HepG2 (cell line): ENCODE data around the gene SDR9C7. TPM values are rescaled to one million over a fixed set of nuclear protein-coding genes. Genes with fewer than 3 reads are reported as not detected.
A peak's percentile ranks its signal among the peaks of the same experiment; 100 is the strongest.

Source experiments
- CEBPB ChIP-seq: IDR thresholded peaks from 2 replicates; pipeline ENCODE4 v1.6.1; 2011; ENCODE audit warnings: low read depth, low read length, improper control_type of control experiment, borderline replicate concordance
- CEBPG ChIP-seq: IDR thresholded peaks from 2 replicates; pipeline ENCODE4 v1.6.1; 2016
- ELF1 ChIP-seq: sonication (generic); formaldehyde crosslinking; IDR thresholded peaks from 2 replicates; pipeline ENCODE4 v1.4.0; 2020; ENCODE audit warnings: missing genetic modification reagents
- GABPA ChIP-seq, 2 experiments: IDR thresholded peaks; 2 replicates each; pipeline ENCODE4 v1.6.1; 2011 to 2016; ENCODE audit warnings: low read depth in 2 of 2, low read length in 1 of 2, missing biosample characterization in 1 of 2, missing genetic modification characterization in 1 of 2
- HDAC1 ChIP-seq: sonication (generic); formaldehyde crosslinking; IDR thresholded peaks from 2 replicates; pipeline ENCODE4 v1.5.1; 2020; ENCODE audit warnings: mild to moderate bottlenecking, missing genetic modification reagents
- IKZF4 ChIP-seq: sonication (generic); formaldehyde crosslinking; IDR thresholded peaks from 2 replicates; pipeline ENCODE4 v1.5.1; 2020; ENCODE audit warnings: borderline replicate concordance, mild to moderate bottlenecking, low read depth, missing genetic modification reagents; ENCODE audit errors: not compliant biosample characterization
- KLF13 ChIP-seq: sonication (generic); formaldehyde crosslinking; IDR thresholded peaks from 2 replicates; pipeline ENCODE4 v1.4.0; 2020; ENCODE audit warnings: mild to moderate bottlenecking, missing genetic modification reagents
- MAFG ChIP-seq: sonication (generic); formaldehyde crosslinking; IDR thresholded peaks from 2 replicates; pipeline ENCODE4 v1.5.1; 2020; ENCODE audit warnings: mild to moderate bottlenecking, missing genetic modification reagents
- MIXL1 ChIP-seq: IDR thresholded peaks from 2 replicates; pipeline ENCODE4 v1.6.1; 2016
- NFIB ChIP-seq: sonication (generic); formaldehyde crosslinking; IDR thresholded peaks from 2 replicates; pipeline ENCODE4 v1.9.0; 2021; ENCODE audit warnings: missing genetic modification reagents, mild to moderate bottlenecking, borderline replicate concordance
- PITX1 ChIP-seq: sonication (generic); formaldehyde crosslinking; IDR thresholded peaks from 2 replicates; pipeline ENCODE4 v1.5.1; 2020; ENCODE audit warnings: mild to moderate bottlenecking, missing genetic modification reagents
- TGIF2 ChIP-seq: IDR thresholded peaks from 2 replicates; pipeline ENCODE4 v1.6.1; 2016; ENCODE audit warnings: control low read depth, missing compliant biosample characterization
- TMF1 ChIP-seq: sonication (generic); formaldehyde crosslinking; IDR thresholded peaks from 2 replicates; pipeline ENCODE4 v1.8.1; 2022; ENCODE audit warnings: low read depth, missing genetic modification reagents
- ZFP41 ChIP-seq: sonication (generic); formaldehyde crosslinking; IDR thresholded peaks from 2 replicates; pipeline ENCODE4 v1.4.0; 2020; ENCODE audit warnings: mild to moderate bottlenecking, missing genetic modification reagents, borderline replicate concordance
- ZNF234 ChIP-seq: sonication (generic); formaldehyde crosslinking; conservative IDR thresholded peaks from 2 replicates; pipeline ENCODE4 v1.5.1; 2020; ENCODE audit warnings: mild to moderate bottlenecking, missing genetic modification reagents
- ZNF510 ChIP-seq: sonication (generic); formaldehyde crosslinking; IDR thresholded peaks from 2 replicates; pipeline ENCODE4 v1.4.0; 2020; ENCODE audit warnings: low read depth, mild to moderate bottlenecking, missing genetic modification reagents
- ZNF570 ChIP-seq: sonication (generic); formaldehyde crosslinking; IDR thresholded peaks from 2 replicates; pipeline ENCODE4 v1.4.0; 2020; ENCODE audit warnings: mild to moderate bottlenecking, missing genetic modification reagents, borderline replicate concordance
- polyA plus RNA-seq, 8 experiments: library from polyadenylated mRNA; depleted of rRNA in 3 of 8; stranded (reverse) in 7 of 8; unstranded in 1 of 8; fragments of >200 nt; fragmentation: Illumina TruSeq in 4 of 8; extraction: Trizol in 4 of 8; gene quantifications; 2 replicates each; pipeline versions ENCODE4 v1.2.1 to v1.2.3, GENCODE V29; 2011 to 2016; ENCODE audit warnings: low read depth in 4 of 8, missing spikeins in 1 of 8, mixed read lengths in 1 of 8; ENCODE audit not compliant: insufficient read depth in 1 of 8
- total RNA-seq, 5 experiments: library from RNA; depleted of rRNA; stranded (reverse); fragments of >200 nt; fragmentation: Illumina TruSeq; extraction: Trizol; gene quantifications; 2 replicates each; pipeline ENCODE4 v1.2.3, GENCODE V29; 2016; ENCODE audit warnings: low read depth in 1 of 5
- TF ChIP-seq, protein P1 (sequence below): sonication (generic); formaldehyde crosslinking; IDR thresholded peaks from 2 replicates; pipeline ENCODE4 v1.4.0; 2020; ENCODE audit warnings: missing genetic modification reagents
- TF ChIP-seq, protein P2 (sequence below): sonication (generic); formaldehyde crosslinking; IDR thresholded peaks from 2 replicates; pipeline ENCODE4 v1.4.0; 2020; ENCODE audit warnings: missing genetic modification reagents, mild to moderate bottlenecking, borderline replicate concordance
- TF ChIP-seq, protein P3 (sequence below): sonication (generic); formaldehyde crosslinking; IDR thresholded peaks from 2 replicates; pipeline ENCODE4 v1.5.0; 2020; ENCODE audit warnings: mild to moderate bottlenecking, missing genetic modification reagents, borderline replicate concordance

The SDR9C7 gene
- total and polyA plus RNA-seq, 2 of the 13 experiments (the other 11 are each of a cell fraction or from before 2014, with no cell fraction given) = 0.04 TPM; not detected in 1

DNA sequence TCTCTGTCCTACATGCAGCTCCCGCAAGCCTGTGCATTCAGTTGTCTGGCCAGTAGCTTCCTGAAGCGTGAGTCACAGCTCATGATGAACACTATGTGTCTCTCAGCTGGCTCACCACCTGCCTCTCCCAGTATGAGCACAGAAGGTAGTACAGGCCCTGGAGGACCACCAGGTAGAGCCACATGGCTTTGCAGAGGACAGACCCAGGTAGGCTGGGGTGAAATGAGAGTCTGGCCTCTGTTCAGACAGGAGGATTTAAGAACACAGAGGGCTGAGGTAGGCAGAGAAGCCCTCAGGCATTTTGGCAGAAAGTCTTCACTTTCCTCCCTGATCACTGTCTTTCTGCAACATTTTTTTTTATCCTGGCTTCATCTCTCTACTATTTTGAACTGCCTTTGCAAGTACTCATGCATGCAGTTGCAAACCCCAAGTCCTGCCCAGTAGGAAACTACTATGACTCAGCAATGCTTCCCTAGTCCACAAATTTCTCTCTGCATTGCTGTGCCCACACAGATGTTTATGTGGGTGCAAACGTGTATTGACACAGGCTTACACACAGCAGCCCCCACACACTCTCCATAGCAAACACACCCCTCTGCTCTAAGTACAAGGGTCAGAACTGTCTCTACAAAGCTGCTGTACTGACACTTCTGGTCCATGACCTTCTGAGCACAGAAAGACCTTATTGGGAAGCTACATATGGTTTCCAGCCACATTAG lies 7.2 kb upstream of the SDR9C7 start (continued):
- TF ChIP-seq KLF13 (CRISPR knock-in tag) (no peak), ZFP41 (CRISPR knock-in tag) (no peak), CEBPG (CRISPR knock-in tag) (peak; percentile 58), TMF1 (CRISPR knock-in tag) (no peak), MAFG (CRISPR knock-in tag) (peak; percentile 93), ZNF510 (0 out of 2 replicates have a peak, but pooled peaks have one; percentile 62), ZNF570 (CRISPR knock-in tag) (no peak), ZNF234 (CRISPR knock-in tag) (no peak), ELF1 (CRISPR knock-in tag) (0 out of 2 replicates have a peak, but pooled peaks have one; percentile 22), HDAC1 (peak; percentile 95), GABPA (IDR thresholded peaks at IDR 0.05; ENCODE audit: low read depth, low read length) (no peak), GABPA (CRISPR knock-in tag; IDR thresholded peaks at IDR 0.05; ENCODE audit: low read depth) (peak; percentile 45; the same call in 1 of the 2 replicates), MIXL1 (CRISPR knock-in tag) (peak; percentile 88), PITX1 (CRISPR knock-in tag) (peak; percentile 98), TGIF2 (CRISPR knock-in tag) (peak; percentile 45; the same call in 1 of the 2 replicates), IKZF4 (CRISPR knock-in tag) (no peak), CEBPB (peak; percentile 11; the same call in 1 of the 2 replicates), NFIB (CRISPR knock-in tag) (no peak)
- TF ChIP-seq, protein P1, sequence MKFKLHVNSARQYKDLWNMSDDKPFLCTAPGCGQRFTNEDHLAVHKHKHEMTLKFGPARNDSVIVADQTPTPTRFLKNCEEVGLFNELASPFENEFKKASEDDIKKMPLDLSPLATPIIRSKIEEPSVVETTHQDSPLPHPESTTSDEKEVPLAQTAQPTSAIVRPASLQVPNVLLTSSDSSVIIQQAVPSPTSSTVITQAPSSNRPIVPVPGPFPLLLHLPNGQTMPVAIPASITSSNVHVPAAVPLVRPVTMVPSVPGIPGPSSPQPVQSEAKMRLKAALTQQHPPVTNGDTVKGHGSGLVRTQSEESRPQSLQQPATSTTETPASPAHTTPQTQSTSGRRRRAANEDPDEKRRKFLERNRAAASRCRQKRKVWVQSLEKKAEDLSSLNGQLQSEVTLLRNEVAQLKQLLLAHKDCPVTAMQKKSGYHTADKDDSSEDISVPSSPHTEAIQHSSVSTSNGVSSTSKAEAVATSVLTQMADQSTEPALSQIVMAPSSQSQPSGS (CRISPR knock-in tag) = peak; percentile 78; the same call in 1 of the 2 replicates
- TF ChIP-seq, protein P2, sequence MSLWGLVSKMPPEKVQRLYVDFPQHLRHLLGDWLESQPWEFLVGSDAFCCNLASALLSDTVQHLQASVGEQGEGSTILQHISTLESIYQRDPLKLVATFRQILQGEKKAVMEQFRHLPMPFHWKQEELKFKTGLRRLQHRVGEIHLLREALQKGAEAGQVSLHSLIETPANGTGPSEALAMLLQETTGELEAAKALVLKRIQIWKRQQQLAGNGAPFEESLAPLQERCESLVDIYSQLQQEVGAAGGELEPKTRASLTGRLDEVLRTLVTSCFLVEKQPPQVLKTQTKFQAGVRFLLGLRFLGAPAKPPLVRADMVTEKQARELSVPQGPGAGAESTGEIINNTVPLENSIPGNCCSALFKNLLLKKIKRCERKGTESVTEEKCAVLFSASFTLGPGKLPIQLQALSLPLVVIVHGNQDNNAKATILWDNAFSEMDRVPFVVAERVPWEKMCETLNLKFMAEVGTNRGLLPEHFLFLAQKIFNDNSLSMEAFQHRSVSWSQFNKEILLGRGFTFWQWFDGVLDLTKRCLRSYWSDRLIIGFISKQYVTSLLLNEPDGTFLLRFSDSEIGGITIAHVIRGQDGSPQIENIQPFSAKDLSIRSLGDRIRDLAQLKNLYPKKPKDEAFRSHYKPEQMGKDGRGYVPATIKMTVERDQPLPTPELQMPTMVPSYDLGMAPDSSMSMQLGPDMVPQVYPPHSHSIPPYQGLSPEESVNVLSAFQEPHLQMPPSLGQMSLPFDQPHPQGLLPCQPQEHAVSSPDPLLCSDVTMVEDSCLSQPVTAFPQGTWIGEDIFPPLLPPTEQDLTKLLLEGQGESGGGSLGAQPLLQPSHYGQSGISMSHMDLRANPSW = 0 out of 2 replicates have a peak, but pooled peaks have one; percentile 55
- TF ChIP-seq, protein P3, sequence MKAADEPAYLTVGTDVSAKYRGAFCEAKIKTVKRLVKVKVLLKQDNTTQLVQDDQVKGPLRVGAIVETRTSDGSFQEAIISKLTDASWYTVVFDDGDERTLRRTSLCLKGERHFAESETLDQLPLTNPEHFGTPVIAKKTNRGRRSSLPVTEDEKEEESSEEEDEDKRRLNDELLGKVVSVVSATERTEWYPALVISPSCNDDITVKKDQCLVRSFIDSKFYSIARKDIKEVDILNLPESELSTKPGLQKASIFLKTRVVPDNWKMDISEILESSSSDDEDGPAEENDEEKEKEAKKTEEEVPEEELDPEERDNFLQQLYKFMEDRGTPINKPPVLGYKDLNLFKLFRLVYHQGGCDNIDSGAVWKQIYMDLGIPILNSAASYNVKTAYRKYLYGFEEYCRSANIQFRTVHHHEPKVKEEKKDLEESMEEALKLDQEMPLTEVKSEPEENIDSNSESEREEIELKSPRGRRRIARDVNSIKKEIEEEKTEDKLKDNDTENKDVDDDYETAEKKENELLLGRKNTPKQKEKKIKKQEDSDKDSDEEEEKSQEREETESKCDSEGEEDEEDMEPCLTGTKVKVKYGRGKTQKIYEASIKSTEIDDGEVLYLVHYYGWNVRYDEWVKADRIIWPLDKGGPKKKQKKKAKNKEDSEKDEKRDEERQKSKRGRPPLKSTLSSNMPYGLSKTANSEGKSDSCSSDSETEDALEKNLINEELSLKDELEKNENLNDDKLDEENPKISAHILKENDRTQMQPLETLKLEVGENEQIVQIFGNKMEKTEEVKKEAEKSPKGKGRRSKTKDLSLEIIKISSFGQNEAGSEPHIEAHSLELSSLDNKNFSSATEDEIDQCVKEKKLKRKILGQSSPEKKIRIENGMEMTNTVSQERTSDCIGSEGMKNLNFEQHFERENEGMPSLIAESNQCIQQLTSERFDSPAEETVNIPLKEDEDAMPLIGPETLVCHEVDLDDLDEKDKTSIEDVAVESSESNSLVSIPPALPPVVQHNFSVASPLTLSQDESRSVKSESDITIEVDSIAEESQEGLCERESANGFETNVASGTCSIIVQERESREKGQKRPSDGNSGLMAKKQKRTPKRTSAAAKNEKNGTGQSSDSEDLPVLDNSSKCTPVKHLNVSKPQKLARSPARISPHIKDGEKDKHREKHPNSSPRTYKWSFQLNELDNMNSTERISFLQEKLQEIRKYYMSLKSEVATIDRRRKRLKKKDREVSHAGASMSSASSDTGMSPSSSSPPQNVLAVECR (CRISPR knock-in tag) = peak; percentile 72; the same call in 1 of the 2 replicates
